CD4-positive, alpha-beta T cell treated with Interleukin-1 beta for 1 hour (primary cell): ENCODE data around the gene BTBD9.

Source experiments
- DNase-seq, 2 donors: peaks; one replicate each; pipeline ENCODE4 v3.0.0-alpha.2; 2020 to 2022

The BTBD9 gene

DNA sequence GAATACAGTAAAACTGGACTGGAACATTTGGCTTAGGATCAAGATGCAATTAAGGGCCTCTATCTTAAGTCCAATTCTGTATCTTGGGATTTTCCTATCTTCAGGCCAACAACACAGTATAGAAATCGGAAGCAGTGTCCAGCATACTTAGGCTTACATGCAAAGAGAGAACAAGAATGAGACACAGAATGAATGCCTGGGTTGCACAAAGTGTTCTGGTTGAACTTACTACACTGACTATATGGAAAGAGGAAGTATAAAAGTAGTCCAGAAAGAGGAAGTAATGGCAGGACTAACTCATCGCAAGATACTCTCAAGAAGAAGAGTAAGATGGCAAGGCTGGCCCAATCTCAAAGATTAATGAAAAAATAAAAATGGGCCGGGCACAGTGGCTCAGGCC lies 87.6 kb downstream of the BTBD9 start:
- DNase-seq, result peak in 1 of 2 donors; percentile 4

DNA sequence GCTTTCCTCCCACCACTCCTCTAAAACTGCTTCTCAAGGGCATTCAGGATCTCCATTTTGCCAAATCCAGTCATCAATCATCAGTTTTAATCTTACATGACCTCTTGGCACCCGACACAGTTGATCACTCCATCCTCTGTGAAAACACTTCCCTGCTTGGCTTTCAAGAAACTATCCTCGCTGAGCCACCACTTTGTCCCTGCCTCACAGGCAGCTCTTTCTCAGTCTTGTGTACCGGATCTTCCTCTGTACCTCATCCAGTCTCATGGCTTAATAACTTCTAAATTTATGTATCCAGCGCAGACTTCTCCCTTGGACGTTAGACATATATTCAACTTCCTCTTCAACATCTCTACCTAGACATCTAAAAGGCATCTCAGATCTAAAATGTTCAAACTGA lies 89.9 kb downstream of the BTBD9 start:
- no peak for DNase-seq

DNA sequence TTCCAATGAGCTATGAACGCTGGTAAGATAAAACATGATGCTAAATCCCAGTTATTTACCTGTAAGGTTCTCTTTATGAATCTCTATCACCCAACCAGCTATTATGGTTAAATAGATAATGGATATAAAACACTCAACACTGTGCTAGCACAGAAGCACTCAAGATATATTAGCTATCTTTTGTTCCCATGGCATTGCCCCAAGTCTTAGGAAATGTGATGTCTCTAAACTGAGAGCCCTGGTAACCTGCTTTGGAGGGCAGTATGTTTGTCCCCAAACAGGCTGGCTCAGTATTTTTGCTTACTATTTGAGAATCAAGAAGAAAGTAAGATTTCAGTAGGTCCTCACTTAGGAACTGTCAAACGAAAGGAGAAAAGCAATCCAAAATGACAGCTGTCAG lies 90.5 kb downstream of the BTBD9 start:
- DNase-seq, result no peak

DNA sequence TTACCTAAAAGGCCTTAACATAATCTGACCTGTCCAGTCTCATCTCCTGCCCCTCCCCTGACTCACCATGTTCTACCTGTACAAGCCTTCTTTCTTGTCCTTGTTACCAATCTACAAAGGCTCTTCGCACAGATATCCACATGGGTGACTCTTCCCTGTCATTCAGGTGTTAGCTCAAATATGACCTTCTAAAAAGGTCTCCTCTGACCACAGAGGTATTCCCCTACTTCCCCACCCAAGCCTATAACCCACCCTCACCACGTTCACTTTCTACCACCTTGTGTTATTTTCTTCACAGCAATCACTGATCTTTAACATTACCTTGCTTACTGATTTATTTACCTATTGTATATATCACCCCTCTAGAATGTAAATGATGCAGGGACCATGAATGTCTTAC lies 96.7 kb downstream of the BTBD9 start:
- no peak for DNase-seq

DNA sequence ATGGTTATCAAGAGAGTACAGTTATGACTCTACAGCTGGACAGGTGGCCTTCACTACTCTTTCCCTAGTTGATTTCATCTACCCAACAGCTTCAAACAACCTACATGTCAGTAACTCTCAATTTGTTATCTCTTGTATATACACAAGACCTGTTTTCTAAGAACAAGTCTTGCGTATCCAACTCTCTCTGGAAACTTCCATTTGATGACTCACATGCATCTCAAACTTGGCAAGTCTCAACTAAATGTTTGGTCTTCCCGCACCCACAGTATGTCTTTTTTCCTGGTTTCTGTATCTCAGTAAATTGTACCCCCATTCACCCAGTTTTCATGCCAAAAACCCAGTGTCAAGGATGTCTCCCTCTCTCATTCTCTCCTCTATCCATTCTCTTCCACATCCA lies 97.7 kb downstream of the BTBD9 start:
- no peak for DNase-seq

DNA sequence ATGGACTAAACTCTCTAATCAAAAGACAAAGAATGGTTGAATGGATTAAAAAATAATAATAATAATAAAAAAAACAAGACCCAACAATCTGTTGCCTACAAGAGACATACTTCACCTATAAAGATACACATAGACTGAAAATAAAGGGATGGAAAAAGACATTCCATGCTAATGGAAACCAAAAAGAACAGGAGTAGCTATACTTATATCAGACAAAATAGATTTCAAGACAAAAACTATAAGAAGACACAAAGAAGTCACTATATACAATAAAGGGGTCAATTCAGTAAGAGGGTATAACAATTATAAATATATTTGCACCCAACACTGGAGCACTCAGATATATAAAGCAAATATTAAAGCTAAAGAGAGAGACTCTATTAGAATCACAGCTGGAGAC lies 106.7 kb downstream of the BTBD9 start:
- DNase-seq, result no peak

DNA sequence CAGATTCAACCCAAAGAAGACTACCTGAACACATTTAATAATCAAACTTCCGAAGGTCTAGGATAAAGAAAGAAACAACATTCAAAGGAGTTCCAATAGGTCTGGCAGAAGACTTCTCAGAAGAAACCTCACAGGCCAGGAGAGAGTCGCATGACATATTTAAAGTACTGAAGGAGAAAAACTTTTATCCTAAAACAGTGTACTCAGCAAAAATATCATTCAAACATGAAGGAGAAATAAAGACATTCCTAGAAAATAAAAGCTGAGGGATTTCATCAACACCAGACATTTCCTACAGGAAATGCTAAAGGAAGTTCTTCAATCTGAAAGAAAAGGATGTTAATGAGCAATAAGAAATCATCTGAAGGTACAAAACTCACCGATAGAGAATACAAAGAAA lies 108.6 kb downstream of the BTBD9 start:
- DNase-seq, result no peak

DNA sequence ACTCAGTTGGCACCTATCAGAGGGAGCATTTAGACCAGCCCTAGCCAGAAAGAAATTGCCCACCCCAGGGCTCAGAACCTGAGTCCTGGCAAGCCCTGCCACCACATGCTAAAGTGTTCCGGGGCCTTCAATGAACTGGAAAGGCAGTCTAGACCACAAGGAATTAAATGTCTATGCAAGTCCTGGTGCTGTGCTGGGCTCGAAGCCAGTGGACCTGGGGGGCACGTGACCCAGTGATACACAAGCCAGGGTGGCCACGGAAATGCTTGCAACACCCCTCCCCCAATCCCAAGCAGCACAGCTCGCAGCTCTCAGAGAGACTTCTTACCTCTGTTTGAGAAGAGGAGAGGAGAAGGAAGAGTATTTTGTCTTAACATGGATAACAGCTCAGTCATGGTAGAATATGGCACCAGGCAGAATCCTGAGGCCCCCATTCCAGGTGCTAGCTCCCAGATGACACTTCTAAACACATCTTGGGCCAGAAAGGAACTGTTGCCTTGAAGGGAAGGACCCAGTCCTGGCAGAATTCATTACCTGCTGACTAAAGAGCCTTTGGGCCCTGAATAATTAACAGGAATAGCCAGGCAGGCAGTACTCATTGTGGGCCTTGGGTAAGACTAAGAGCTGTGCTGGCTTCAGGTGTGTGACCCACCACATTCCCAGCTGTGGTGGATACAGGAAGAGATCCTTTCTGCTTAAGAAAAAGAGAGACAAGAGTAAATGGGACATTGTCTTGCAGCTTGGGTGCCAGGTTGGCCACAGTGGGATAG lies 111.3 kb downstream of the BTBD9 start:
- no peak for DNase-seq

DNA sequence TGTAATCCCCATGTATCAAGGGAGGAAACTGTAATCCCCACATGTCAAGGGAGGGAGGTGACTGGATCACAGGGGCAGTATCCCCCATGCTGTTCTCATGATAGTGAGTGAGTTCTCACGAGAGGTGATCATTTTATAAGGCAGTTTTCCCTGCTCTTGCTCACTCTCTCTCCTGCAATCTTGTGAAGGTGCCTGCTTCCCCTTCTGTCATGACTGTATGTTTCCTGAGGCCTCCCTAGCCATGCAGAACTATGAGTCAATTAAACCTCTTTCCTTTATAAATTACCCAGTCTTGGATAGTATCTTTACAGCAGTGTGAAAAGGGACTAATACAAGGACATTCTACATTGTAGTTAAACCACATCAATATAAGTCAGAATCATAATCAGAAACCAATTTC lies 112.4 kb downstream of the BTBD9 start:
- DNase-seq, result no peak

DNA sequence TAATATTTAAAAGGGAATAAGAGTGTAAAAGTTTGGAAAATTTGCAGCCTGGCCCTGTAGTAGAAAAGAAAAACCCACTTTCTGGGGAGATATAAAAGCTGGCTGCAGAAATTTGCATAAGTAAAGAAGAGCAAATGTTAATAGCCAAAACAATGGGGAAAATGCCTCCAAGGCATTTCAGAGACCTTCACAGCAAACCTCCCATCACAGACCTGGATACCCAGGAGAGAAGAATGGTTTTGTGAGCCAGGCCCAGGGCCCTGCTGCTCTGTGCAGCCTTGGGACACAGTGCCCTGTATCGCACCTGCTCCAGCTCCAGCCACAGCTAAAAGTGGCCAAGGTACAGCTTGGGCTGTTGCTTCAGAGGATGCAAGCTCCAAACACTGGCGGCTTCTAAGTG lies 113.8 kb downstream of the BTBD9 start:
- no peak for DNase-seq

DNA sequence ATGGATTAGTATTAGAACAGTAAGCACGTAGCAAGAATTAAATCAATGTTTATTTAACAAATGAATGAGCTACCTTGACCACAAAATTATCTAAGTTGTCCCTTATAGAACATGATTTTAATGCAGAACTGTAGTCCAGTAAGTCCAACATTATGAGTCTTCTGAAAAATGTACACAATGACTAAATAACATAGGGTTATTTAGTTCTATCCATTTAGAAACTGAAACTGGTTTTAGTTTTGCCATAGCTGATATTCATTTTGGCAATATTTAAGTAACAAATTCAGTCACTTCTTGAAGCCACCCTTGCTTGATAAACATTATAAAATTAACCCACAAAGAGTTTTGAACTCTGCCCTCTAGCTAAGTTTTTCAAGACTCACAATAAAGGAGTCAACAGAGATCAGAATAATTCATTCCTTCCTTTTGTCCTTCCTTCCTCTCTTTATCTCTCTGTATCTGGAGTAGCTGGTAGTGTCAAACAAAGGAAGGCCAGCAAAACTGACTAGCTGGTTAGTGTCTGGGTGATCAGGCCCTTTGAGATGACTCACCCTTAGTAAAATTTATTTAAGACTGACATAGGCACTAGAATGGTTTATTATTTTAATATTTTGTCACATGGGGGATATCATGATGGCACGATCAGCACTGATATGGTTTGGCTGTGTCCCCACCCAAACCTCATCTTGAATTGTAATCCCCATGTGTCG lies 115.1 kb downstream of the BTBD9 start:
- no peak for DNase-seq

DNA sequence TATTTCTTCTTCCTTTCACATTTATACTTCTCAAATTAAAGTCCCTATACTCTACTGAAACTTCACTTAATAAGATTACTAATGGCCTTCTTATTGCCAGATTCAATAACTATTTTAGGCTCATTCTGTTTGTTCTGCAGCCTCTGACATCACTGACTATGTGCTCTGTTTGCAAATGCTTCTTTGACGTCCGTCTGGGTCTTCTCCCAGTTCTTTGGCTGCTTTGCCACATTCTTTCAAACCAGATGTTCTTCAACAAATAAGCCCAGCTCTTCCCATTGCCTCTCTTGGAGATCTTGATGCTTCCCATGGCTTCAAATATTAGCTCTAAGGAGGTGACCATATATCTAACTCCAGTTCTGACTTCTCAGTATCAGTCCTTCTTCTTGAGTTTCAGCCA lies 117.4 kb downstream of the BTBD9 start:
- DNase-seq, result no peak

DNA sequence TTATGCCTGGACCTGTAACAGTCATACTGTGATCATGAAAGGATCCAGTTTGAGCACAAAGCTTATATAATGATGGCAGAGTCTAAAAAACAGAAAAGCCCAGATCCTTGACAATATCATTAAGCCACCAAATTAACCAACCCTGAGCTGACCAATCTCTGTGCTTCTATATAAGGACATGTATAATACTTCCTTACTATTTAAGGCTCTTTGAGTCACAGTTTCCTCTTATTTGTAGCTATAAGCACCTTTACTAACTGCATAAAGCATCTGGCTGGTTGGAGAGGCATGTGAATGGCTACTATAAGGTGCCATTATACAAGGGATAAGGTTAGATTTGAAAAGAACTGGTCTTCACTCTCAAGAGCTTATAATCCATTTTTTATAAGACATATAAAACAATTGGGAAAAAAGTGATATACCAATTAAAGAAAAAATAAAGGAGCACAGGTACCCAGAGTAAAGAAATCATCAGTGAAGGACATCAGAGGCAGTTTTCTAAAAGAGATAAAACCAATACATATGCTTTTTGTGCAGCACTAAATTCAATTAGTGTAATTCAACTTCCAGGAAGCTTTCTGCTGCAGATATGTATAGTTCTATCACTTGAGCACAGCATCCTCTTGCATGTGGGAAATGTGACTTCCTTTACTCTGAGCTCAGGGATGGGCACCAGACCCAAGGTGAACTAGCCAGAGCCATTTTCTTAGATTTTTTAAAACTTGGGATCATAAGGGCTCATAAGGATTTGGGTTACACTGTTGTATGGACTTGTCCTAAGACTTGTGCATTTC lies 121.0 kb downstream of the BTBD9 start:
- DNase-seq, result no peak

DNA sequence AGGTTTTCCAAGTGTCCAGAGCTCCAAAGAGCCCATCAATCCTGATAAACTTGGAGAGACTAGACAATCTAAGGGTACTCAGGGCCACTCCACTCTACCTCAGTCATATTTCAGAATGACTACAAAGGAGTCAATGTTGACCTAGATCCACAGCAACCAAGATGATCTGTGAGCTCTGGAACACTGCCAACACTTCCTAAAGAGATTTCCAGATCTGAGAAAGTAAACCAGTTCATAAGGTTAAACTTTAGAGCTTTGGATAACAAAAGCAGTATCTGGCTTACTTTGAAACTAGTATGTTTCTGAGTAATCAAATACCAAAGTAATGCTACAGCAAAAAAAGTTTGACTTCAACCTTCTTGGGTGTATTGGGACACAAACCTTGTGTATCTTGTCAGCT lies 122.7 kb downstream of the BTBD9 start:
- no peak for DNase-seq

DNA sequence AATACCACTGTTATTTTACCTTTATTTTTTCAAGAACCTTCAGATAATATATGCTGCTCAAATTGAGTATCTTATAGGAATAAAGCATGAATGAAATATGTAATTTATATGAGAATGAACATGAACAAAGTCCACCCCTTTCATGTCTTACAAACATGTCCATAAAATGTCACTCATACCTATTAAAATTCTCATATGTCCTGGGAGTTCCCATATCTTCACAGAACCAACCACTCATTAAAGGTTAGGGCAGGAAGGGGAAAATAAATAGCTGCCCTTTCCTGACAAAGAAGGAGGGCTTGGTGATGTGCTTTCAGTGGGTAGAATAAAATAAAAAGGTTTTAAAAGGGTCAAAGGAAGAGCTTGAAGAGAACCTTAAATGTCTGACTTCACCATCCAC lies 125.3 kb downstream of the BTBD9 start:
- no peak for DNase-seq

DNA sequence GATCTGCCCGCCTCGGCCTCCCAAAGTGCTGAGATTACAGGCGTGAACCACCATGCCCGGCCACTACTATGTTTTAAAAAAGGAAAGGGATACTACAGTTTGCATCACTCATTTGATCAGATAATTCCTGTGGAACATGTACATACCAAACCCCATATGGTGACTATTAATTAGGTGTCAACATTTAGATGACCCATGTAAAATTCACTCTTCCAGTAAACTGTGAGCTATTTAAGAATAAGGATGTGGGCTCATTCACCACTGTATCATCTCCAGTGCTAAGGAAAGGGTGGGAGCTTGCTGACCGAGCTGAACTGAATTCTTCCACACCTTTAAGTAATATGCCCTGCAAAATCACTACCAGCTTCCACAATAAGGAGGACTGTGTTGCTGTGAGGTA lies 127.5 kb downstream of the BTBD9 start:
- no peak for DNase-seq

DNA sequence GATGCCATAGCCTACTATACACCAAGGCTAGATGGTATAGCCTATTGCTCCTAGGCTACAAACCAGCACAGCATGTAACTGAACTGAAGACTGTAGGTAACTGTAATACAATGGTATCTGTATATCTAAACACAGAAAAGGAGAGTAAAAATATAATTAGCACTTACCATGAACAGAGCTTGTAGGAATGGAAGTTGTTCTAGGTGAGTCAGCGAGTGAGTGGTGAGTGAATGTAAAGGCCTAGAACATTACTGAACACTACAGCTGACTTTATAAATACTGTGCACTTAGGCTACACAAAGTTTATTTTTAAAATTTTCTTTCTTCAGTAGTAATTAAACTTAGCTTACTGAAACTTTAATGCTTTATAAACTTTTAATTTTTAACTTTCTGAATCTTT lies 129.5 kb downstream of the BTBD9 start:
- no peak for DNase-seq

DNA sequence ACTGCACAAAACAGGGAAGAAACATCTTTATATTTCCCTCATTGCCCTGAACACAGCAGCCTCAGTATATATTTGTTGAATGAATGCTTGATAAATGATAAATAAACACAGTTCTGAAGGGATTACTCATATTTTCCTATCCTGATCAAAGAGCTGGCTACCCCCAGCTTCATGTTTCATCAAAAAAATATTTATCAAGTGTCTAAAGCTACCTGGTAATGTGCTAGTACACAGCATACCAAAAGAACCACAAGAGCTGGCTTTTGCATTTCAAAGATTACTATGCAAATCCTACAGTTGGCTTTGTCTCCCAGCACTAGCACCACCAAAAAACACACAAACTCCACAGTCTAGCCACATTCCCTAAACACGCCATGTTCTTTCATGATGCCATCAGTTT lies 130.0 kb downstream of the BTBD9 start:
- DNase-seq, result no peak

DNA sequence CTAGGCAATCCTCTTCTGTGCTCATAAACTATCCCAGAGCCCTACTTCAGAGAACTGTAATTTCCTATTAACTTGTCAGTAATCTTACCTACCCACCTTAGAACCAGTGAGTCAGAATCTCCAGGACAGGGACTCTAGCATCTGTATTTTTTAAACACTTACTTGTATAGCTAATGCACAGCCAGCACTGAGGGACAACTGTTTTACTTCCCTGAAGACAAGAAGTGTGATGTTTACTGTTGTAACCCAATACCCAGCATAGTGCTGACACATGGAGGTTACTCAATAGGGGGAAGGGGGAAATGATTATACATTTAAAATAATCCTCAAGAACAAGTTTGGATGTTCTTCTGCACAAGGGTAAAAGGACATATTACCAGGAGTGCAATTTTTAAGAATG lies 130.8 kb downstream of the BTBD9 start:
- no peak for DNase-seq

DNA sequence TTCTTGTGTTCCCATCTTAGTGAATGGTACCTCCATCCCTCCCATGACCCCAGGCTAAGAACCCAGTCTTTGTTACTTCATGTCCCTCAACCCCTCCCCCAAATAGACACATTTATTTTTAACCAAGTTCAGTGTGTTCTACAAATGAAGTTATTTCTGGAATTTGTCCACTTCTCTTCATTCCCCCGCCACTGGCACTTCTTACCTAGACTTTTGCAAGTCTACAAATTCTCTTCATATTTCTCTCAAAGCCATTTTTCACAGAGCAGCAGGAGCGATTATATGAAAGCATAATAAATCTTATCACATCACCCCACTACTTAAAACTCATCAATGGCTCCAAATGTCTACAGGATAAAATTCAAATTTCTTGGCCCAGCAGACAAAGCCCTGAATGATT lies 131.4 kb downstream of the BTBD9 start:
- no peak for DNase-seq

DNA sequence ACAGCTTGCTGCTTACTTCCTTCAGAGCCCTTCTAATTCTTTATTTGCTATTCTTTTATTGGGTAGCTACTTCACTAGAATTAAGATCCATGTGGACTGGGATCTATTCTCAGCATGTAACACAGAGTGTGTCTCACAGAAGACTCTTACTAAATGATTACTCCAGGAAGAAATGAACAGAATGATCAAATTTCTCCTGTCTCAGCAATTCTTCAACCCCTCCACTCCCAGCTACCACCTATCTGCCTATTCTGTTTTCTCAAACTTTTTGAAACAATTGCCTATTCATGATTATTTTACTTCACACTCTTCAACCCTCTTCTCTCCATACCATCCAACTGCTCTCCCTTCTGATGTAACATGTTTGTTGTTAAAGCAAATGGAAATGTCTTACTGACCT lies 132.6 kb downstream of the BTBD9 start:
- DNase-seq, result no peak

DNA sequence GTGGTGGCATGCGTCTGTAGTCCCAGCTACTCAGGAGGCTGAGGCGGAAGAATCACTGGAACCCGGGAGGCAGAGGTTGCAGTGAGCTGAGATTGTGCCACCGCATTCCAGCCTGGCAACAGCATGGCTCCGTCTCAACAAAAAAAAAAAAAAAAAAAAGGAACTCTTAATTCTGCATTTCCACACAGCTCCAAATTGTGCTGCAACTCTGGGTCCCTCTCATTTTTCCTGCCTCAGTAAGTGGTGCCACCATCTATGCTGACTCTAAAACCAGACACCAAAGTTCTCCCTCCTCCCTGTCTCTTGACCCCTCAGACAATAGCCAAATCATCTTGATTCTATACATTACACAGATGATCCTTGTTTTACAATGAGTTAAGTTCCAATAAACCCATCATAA lies 133.9 kb downstream of the BTBD9 start:
- no peak for DNase-seq

DNA sequence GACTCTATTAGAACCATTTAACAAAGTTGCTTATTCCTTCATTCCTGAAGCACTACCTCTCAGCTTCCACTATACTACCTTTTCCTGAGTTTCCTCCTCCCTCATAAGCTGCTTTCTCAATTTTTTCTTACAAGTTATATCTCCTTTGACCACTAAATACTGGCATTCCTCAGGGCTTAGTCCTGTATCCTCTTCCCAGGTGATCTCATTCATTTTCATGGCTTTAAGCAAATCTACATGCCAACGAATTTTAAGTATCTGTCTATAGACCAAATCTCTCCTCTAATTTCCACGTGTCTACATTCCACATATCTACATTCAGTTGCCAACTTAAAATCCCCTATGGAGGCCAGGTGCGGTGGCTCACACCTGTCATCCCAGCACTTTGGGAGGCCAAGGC lies 134.7 kb downstream of the BTBD9 start:
- no peak for DNase-seq
